GM12872 (cell line): ENCODE measurements around the gene LRP4.

Experiments
- TF ChIP-seq, protein P1 (sequence below): IDR thresholded peaks from 3 replicates; pipeline ENCODE4 v1.5.1; 2011; ENCODE audit warnings: low read depth, mild to moderate bottlenecking, low read length, moderate library complexity; ENCODE audit not compliant: insufficient read depth

The LRP4 gene

DNA sequence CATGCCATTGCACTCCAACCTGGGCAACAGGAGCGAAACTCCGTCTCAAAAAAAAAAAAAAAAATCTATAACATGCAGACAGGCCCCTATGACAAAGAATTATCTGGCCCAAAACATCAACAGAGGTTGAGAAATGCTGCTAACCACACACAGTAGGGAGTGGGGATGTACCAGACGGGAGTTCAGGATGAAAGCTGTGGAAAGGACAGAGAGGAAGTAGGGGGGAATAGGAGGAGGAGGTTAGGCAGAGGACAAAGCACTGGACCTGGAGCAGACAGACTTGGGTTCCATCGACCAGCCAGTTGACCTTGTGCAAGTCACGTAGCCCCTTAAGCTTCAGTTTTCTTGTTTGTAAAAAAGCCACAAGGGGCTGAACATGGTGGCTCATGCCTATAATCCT lies 12.5 kb downstream of the LRP4 start:
- TF ChIP-seq, protein P1, sequence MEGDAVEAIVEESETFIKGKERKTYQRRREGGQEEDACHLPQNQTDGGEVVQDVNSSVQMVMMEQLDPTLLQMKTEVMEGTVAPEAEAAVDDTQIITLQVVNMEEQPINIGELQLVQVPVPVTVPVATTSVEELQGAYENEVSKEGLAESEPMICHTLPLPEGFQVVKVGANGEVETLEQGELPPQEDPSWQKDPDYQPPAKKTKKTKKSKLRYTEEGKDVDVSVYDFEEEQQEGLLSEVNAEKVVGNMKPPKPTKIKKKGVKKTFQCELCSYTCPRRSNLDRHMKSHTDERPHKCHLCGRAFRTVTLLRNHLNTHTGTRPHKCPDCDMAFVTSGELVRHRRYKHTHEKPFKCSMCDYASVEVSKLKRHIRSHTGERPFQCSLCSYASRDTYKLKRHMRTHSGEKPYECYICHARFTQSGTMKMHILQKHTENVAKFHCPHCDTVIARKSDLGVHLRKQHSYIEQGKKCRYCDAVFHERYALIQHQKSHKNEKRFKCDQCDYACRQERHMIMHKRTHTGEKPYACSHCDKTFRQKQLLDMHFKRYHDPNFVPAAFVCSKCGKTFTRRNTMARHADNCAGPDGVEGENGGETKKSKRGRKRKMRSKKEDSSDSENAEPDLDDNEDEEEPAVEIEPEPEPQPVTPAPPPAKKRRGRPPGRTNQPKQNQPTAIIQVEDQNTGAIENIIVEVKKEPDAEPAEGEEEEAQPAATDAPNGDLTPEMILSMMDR, result no peak

DNA sequence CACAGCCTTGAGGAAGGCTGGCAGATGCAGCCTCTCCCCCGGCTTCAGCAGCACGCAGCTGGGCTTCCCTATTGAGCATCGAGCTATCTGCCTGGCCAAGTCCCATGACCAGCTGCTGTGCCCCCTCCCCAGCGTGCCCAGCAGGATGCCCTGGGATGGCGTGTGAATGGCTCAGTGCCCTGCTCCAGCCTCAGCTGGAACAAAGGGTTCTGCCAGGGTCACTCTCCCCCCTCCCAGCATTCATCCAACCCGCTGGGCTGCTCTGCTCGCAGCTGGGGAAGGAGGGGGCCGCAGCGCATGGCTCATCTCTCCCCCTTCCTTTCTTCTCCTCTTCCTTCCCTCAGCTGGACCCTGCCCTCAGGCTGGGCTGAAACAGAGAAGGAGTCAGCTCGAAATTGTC lies 14.5 kb downstream of the LRP4 start:
- TF ChIP-seq, protein P1, result no peak

DNA sequence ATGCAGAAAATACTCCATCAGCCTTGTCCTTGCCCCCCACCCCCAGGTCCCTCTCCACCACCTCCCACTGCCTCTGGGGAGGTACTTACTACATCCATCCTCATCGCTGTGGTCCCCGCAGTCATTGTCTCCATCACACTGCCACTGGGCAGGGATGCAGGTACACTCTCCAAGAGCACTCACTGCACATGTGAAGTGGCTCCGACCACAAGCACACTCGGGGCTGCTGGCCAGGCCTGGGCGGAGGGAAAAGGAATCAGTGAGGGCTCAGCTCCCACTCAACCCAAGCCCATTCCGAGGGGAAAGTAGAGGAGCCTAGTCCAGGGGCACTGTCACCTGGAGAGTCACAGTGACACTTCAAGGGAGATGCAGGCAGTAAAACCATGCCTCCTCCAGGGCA lies 15.7 kb downstream of the LRP4 start:
- TF ChIP-seq, protein P1, result no peak

DNA sequence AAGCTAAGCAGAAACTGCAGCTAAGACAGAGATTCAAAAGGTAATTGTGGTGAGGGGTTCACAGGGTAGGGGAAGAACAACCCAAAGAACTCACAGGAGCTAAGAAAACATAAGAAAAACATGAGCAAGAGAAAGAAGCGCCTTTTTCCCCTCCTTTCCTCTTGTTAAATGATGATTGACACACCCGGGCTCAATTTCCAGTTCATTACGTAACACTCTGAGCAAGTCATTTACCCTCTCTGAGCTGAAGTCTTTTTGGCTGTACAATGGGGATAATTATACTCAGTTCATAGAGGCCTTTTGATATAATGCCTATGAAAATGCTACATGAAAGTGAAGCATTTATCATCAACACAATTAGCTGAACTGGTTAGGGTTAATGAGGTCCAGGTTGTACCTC lies 17.2 kb downstream of the LRP4 start:
- TF ChIP-seq, protein P1, result no peak

DNA sequence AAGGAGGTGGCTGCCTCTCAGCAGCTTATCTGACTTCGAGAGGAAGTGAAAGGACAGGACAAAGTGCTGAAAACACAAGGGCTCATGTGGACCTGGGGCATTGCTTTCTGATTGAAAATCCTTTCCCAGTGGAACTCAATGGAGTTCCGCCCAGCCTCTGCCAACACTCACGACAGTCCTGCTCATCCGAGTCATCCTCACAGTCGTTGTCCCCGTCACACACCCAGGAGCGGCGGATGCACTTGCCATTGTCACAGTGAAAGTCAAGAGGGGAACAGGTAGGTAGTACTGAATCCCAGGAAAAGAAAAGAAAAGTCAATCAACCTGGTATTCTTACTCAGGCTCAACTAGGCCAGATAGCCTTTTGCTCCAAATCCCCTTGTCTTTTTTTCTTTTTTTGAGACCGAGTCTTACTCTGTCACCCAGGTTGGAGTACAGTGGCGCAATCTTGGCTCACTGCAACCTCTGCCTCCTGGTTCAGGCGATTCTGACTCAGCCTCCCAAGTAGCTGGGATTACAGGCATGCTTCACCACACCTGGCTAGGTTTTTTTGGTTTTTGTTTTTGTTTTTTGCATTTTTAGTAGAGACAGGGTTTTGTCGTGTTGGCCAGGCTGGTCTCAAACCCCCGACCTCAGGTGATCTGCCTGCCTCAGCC lies 18.1 kb downstream of the LRP4 start:
- TF ChIP-seq, protein P1, result no peak

DNA sequence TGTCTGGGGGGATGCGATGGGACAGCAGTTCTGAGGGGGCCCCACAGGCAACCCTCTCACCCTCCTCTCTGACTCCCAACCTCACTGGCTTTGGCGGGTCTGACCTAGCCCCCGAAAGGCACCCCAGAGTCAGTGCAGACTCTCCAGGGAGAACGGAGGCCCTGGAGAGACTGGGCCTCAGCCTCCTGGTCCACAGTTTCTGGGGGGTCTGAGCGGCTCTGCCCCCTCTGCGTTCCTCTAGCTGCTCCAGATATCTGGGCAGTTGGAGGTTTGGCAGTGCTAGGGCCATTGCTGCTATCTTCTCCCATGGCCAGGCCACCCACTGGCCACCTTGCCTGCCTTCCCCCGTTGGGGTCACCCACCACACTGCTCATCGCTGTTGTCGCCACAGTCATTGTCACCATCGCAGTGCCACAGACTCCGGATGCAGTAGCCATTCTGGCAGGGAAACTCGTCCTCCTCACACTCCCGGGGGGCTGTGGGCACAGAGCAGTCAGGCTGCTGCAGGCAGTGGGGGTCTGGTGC lies 18.8 kb downstream of the LRP4 start:
- TF ChIP-seq, protein P1, result no peak

DNA sequence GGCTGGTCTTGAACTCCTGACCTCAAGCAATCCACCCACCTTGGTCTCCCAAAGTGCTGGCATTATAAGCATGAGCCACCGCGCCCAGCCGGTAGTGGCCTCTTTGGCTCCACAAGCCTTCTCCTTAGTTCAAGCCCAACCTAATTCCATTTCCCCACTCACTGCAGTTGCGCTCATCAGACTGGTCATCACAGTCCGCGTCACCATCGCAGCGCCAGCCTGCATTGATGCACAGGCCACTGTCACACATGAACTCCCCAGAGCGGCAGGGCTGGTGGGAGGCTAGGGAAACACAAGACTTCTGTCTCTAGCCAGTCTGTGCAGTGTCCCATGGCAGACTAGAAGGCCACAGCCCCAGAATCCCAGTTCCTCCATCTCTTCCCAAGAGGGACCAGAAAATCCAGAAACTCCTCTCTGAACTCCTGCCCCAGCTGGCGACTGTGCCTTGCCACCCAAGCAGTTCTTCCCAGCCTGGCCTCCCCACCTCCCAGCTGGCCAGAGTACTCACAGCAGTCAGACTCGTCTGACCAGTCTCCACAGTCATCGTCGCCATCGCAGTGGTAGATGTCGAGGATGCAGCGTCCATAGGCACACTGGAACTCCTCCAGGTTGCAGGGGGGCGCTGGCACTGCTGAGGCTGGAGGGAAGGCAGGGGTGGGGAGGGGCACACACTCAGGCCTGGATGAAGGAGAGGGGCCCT lies 19.8 kb downstream of the LRP4 start:
- TF ChIP-seq, protein P1, result no peak
